ENCODE results near the gene KRTCAP3. TPM values are rescaled to one million over a fixed set of nuclear protein-coding genes. Genes with fewer than 3 reads are reported as not detected.

The KRTCAP3 gene
- total and polyA plus RNA-seq, 9 of the 15 experiments (the other 6 are each of a cell fraction or from before 2014, with no cell fraction given): 0.24 to 1.4 (median 0.73) TPM

DNA sequence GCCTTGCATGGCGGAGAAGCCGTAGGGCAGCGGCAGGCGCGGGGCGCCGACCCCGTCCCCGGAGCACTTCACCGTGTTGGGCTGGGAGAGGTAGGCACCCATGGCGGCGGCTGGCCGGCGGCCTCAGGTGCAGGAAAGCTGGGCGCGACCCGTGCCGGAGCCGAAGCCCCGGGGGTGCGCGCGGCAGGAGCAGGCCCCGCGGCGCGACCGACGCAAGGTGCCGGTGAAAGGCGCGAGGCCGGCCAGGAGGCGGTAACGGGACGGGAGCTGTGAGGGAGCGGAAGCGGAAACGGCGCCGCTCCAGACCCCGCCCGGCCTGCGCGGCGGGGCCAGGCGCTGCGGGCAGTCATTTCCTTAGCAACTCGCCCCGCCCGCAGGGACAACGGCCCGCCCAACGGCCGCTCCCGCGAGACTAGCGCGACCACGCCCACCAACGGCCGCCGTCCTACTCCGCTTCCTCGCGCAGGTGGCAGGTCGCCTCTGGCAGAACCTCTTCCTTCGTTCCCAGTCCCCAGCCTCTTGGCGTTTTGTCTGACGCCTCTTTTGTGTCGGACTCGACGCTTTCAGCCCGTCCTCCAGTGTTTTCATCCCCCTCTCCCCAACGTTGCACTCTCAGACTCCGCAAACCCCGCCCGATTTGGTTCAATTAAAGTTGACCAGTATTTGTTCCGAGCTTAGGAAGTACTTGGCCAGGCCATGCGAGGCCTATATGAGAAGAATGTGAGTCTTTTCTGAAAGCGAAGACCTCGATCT is 32.7 kb upstream of the KRTCAP3 start, which contains the start of gene PPM1G (continued):
- TF ChIP-seq TEAD4 (IDR thresholded peaks at IDR 0.05; ENCODE audit: low read length): peak; percentile 38; the same call in 1 of the 2 replicates
- no peak for TF ChIP-seq TEAD4 (CRISPR knock-in tag; IDR thresholded peaks at IDR 0.05; ENCODE audit: borderline replicate concordance)
- peak; percentile 58 for TF ChIP-seq FIP1L1 (IDR thresholded peaks at IDR 0.05; ENCODE audit: low read depth, low read length, poor library complexity, severe bottlenecking)
- TF ChIP-seq, protein P1, sequence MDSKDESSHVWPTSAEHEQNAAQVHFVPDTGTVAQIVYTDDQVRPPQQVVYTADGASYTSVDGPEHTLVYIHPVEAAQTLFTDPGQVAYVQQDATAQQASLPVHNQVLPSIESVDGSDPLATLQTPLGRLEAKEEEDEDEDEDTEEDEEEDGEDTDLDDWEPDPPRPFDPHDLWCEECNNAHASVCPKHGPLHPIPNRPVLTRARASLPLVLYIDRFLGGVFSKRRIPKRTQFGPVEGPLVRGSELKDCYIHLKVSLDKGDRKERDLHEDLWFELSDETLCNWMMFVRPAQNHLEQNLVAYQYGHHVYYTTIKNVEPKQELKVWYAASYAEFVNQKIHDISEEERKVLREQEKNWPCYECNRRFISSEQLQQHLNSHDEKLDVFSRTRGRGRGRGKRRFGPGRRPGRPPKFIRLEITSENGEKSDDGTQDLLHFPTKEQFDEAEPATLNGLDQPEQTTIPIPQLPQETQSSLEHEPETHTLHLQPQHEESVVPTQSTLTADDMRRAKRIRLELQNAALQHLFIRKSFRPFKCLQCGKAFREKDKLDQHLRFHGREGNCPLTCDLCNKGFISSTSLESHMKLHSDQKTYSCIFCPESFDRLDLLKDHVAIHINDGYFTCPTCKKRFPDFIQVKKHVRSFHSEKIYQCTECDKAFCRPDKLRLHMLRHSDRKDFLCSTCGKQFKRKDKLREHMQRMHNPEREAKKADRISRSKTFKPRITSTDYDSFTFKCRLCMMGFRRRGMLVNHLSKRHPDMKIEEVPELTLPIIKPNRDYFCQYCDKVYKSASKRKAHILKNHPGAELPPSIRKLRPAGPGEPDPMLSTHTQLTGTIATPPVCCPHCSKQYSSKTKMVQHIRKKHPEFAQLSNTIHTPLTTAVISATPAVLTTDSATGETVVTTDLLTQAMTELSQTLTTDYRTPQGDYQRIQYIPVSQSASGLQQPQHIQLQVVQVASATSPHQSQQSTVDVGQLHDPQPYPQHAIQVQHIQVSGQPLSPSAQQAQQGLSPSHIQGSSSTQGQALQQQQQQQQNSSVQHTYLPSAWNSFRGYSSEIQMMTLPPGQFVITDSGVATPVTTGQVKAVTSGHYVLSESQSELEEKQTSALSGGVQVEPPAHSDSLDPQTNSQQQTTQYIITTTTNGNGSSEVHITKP (IDR thresholded peaks at IDR 0.05; ENCODE audit: partially characterized antibody): peak; percentile 56
- TF ChIP-seq ZKSCAN8 (CRISPR knock-in tag; IDR thresholded peaks at IDR 0.05): no peak
- TF ChIP-seq SETDB1 (IDR thresholded peaks at IDR 0.05; ENCODE audit: low read length): no peak
- TF ChIP-seq, protein P2, sequence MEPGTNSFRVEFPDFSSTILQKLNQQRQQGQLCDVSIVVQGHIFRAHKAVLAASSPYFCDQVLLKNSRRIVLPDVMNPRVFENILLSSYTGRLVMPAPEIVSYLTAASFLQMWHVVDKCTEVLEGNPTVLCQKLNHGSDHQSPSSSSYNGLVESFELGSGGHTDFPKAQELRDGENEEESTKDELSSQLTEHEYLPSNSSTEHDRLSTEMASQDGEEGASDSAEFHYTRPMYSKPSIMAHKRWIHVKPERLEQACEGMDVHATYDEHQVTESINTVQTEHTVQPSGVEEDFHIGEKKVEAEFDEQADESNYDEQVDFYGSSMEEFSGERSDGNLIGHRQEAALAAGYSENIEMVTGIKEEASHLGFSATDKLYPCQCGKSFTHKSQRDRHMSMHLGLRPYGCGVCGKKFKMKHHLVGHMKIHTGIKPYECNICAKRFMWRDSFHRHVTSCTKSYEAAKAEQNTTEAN (CRISPR knock-in tag; IDR thresholded peaks at IDR 0.05): peak; percentile 71; the same call in 1 of the 2 replicates
- TF ChIP-seq NEUROD1 (IDR thresholded peaks at IDR 0.05; ENCODE audit: borderline replicate concordance, low read depth, low read length, partially characterized antibody): peak; percentile 69
- TF ChIP-seq FUS (optimal IDR thresholded peaks at IDR 0.05; ENCODE audit: low read depth, low read length): peak; percentile 73
- TF ChIP-seq RBM22 (IDR thresholded peaks at IDR 0.05; ENCODE audit: low read depth, low read length, poor library complexity, severe bottlenecking): no peak
- TF ChIP-seq U2AF2 (optimal IDR thresholded peaks at IDR 0.05; ENCODE audit: low read depth, low read length): no peak
- no peak for TF ChIP-seq RHOXF2B (CRISPR knock-in tag; conservative IDR thresholded peaks at IDR 0.05)
- TF ChIP-seq SMC3 (conservative IDR thresholded peaks at IDR 0.05; ENCODE audit: insufficient read depth, low read depth, low read length): no peak
- TF ChIP-seq, protein P3, sequence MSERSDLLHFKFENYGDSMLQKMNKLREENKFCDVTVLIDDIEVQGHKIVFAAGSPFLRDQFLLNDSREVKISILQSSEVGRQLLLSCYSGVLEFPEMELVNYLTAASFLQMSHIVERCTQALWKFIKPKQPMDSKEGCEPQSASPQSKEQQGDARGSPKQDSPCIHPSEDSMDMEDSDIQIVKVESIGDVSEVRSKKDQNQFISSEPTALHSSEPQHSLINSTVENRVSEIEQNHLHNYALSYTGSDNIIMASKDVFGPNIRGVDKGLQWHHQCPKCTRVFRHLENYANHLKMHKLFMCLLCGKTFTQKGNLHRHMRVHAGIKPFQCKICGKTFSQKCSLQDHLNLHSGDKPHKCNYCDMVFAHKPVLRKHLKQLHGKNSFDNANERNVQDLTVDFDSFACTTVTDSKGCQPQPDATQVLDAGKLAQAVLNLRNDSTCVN (CRISPR knock-in tag; IDR thresholded peaks at IDR 0.05): 0 out of 2 replicates have a peak, but pooled peaks have one; percentile 46
- TF ChIP-seq, protein P4, sequence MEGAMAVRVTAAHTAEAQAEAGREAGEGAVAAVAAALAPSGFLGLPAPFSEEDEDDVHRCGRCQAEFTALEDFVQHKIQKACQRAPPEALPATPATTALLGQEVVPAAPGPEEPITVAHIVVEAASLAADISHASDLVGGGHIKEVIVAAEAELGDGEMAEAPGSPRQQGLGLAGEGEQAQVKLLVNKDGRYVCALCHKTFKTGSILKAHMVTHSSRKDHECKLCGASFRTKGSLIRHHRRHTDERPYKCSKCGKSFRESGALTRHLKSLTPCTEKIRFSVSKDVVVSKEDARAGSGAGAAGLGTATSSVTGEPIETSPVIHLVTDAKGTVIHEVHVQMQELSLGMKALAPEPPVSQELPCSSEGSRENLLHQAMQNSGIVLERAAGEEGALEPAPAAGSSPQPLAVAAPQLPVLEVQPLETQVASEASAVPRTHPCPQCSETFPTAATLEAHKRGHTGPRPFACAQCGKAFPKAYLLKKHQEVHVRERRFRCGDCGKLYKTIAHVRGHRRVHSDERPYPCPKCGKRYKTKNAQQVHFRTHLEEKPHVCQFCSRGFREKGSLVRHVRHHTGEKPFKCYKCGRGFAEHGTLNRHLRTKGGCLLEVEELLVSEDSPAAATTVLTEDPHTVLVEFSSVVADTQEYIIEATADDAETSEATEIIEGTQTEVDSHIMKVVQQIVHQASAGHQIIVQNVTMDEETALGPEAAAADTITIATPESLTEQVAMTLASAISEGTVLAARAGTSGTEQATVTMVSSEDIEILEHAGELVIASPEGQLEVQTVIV (CRISPR knock-in tag; IDR thresholded peaks at IDR 0.05; ENCODE audit: borderline replicate concordance): no peak
- TF ChIP-seq CBFA2T2 (conservative IDR thresholded peaks at IDR 0.05): no peak
- peak; percentile 44 to 70; a peak in 2 of 4 replicates for TF ChIP-seq NONO (IDR thresholded peaks at IDR 0.05; ENCODE audit: low read depth in 2 of 2, low read length in 1 of 2)
- no peak; the same call in 1 of the 2 replicates for TF ChIP-seq FOSL1 (tag; conservative IDR thresholded peaks at IDR 0.05)
- TF ChIP-seq ZNF76 (CRISPR knock-in tag; IDR thresholded peaks at IDR 0.05; ENCODE audit: borderline replicate concordance): no peak
